DOHH2 (cell line): ENCODE measurements around the gene DOP1B.
"Not testable (repeated sequence)": the region's sequence is repeated elsewhere in the genome, so short reads cannot be mapped to it uniquely, and the experiment has no call there.

Experiments
- H3F3A ChIP-seq: fragments of 200-600 bp; sonication (generic), shearing (Covaris generic); 2 replicates; pipeline ENCODE4 v1.6.0; 2016; ENCODE audit warnings: antibody characterized with exemption, mild to moderate bottlenecking; ENCODE audit not compliant: control insufficient read depth, insufficient read depth
- H3K27ac ChIP-seq: fragments of 200-600 bp; sonication (generic); 2 replicates; pipeline ENCODE4 v1.5.1; 2014; ENCODE audit warnings: low read depth, mild to moderate bottlenecking, low read length, moderate library complexity
- H3K27me3 ChIP-seq: fragments of 200-600 bp; sonication (generic); 2 replicates; pipeline ENCODE4 v1.6.1; 2014; ENCODE audit warnings: mild to moderate bottlenecking, low read length, mixed read lengths; ENCODE audit not compliant: control insufficient read depth
- H3K36me3 ChIP-seq: fragments of 200-600 bp; sonication (generic); 2 replicates; pipeline ENCODE4 v1.6.1; 2014; ENCODE audit warnings: mild to moderate bottlenecking, low read length, moderate library complexity, mixed read lengths; ENCODE audit not compliant: control insufficient read depth
- H3K4me1 ChIP-seq: fragments of 200-600 bp; sonication (generic); 2 replicates; pipeline ENCODE4 v1.6.1; 2014; ENCODE audit warnings: mild to moderate bottlenecking, low read length, mixed read lengths; ENCODE audit not compliant: control insufficient read depth
- H3K4me2 ChIP-seq: fragments of 200-600 bp; sonication (generic); 2 replicates; pipeline ENCODE4 v1.6.0; 2014; ENCODE audit warnings: mild to moderate bottlenecking, low read length, moderate library complexity
- H3K4me3 ChIP-seq: fragments of 200-600 bp; sonication (generic); 2 replicates; pipeline ENCODE4 v1.5.1; 2014; ENCODE audit warnings: mild to moderate bottlenecking, low read length, mixed read lengths
- H3K79me2 ChIP-seq: fragments of 200-600 bp; sonication (generic); 2 replicates; pipeline ENCODE4 v1.6.1; 2014; ENCODE audit warnings: mild to moderate bottlenecking, low read length, mixed read lengths; ENCODE audit not compliant: control insufficient read depth
- H3K9me2 ChIP-seq: fragments of 200-600 bp; sonication (generic); replicated peaks from 2 replicates; pipeline ENCODE4 v1.6.1; 2014; ENCODE audit warnings: mild to moderate bottlenecking, low read length, mixed read lengths; ENCODE audit not compliant: control insufficient read depth
- H3K9me3 ChIP-seq: fragments of 200-600 bp; sonication (generic); 2 replicates; pipeline ENCODE4 v1.6.1; 2014; ENCODE audit warnings: antibody characterized with exemption, low read length, mixed read lengths; ENCODE audit not compliant: control insufficient read depth, insufficient read depth
- H4K20me1 ChIP-seq: fragments of 200-600 bp; sonication (generic); 2 replicates; pipeline ENCODE4 v1.6.0; 2014; ENCODE audit warnings: low read depth, mild to moderate bottlenecking, antibody characterized with exemption, low read length, moderate library complexity; ENCODE audit not compliant: control insufficient read depth, insufficient read depth
- CTCF ChIP-seq: fragments of 200-600 bp; sonication (generic); IDR thresholded peaks from one replicate; pipeline ENCODE4 v1.5.1; 2014; ENCODE audit warnings: antibody characterized with exemption, mild to moderate bottlenecking, low read depth, low read length; ENCODE audit not compliant: poor library complexity, severe bottlenecking
- EZH2phosphoT487 ChIP-seq: fragments of 200-600 bp; sonication (generic); IDR thresholded peaks from 2 replicates; pipeline ENCODE4 v1.6.1; 2017; ENCODE audit warnings: borderline replicate concordance, mild to moderate bottlenecking, antibody characterized with exemption, low read length, moderate library complexity, mixed read lengths

DOP1B gene

GRCh38 chr21:36141513-36141925, 15.1 kb upstream of the DOP1B start:
- Histone ChIP-seq H3K27ac (no peak overlapping the region), H3K4me2 (peak overlapping the region; percentile 2; the same call in 1 of the 2 replicates), H3K9me2 (no peaks in the 10 kb centered on the region), H3K4me3 (no peak overlapping the region), H3K9me3 (no peaks in the 10 kb centered on the region), H3K36me3 (no peaks in the 10 kb centered on the region), H3K79me2 (no peaks in the 10 kb centered on the region), H3K4me1 (peaks cover 8% of the 10 kb centered on the region), H4K20me1 (no peaks in the 10 kb centered on the region), H3K27me3 (peaks cover 20% of the 10 kb centered on the region), H3F3A (no peaks in the 10 kb centered on the region)
- TF ChIP-seq EZH2phosphoT487 (no peak), CTCF (peak; percentile 89)

- not testable (repeated sequence) for H4K20me1 ChIP-seq, H3K4me1 ChIP-seq, H3K9me2 ChIP-seq, H3K79me2 ChIP-seq, H3K36me3 ChIP-seq, H3K4me2 ChIP-seq, H3K27me3 ChIP-seq, H3K27ac ChIP-seq, H3F3A ChIP-seq, H3K4me3 ChIP-seq, H3K9me3 ChIP-seq
Measured at GRCh38 chr21:36144233-36144632, 12.4 kb upstream of the DOP1B start.

- H3K9me3 ChIP-seq: no peaks in the 10 kb centered on the region
- no peak overlapping the region for H3K4me3 ChIP-seq
- H4K20me1 ChIP-seq: no peaks in the 10 kb centered on the region
- no peaks in the 10 kb centered on the region for H3K36me3 ChIP-seq
- H3K9me2 ChIP-seq: no peaks in the 10 kb centered on the region
- peaks cover 18% of the 10 kb centered on the region for H3K4me1 ChIP-seq
- no peaks in the 10 kb centered on the region for H3K79me2 ChIP-seq
- H3K4me2 ChIP-seq: no peak overlapping the region
- no peaks in the 10 kb centered on the region for H3F3A ChIP-seq
- TF ChIP-seq CTCF (no peak), EZH2phosphoT487 (no peak)
- no peaks in the 10 kb centered on the region for H3K27me3 ChIP-seq
- H3K27ac ChIP-seq: no peak overlapping the region
Measured at GRCh38 chr21:36145259-36145658, 11.4 kb upstream of the DOP1B start.

GRCh38 chr21:36147911-36148310, 8.7 kb upstream of the DOP1B start:
- Histone ChIP-seq H3K9me2 (no peaks in the 10 kb centered on the region), H3K27ac (no peak overlapping the region)
- no peak for TF ChIP-seq CTCF
- TF ChIP-seq EZH2phosphoT487: no peak

More at GRCh38 chr21:36147911-36148310, 8.7 kb upstream of the DOP1B start:
- Histone ChIP-seq H3K4me2 (no peak overlapping the region), H4K20me1 (no peaks in the 10 kb centered on the region), H3F3A (no peaks in the 10 kb centered on the region), H3K4me3 (no peak overlapping the region), H3K79me2 (no peaks in the 10 kb centered on the region), H3K4me1 (peaks cover 22% of the 10 kb centered on the region), H3K27me3 (no peaks in the 10 kb centered on the region), H3K36me3 (no peaks in the 10 kb centered on the region), H3K9me3 (no peaks in the 10 kb centered on the region)
